Nephron (organoid): ENCODE results near the gene HRH1.

ENCODE experiments used
- H3K27ac Mint-ChIP-seq, 3 experiments: 2 replicates each; pipeline ENCODE4 v1.8.0; 2020; ENCODE audit warnings: mixed read lengths in 3 of 3, mild to moderate bottlenecking in 2 of 3, moderate library complexity in 1 of 3
- H3K27me3 Mint-ChIP-seq: 2 replicates; pipeline ENCODE4 v1.8.0; 2021; ENCODE audit warnings: low read depth, mild to moderate bottlenecking, moderate library complexity, mixed read lengths
- H3K36me3 Mint-ChIP-seq: 2 replicates; pipeline ENCODE4 v1.8.0; 2020; ENCODE audit warnings: low read depth, mixed read lengths
- H3K4me1 Mint-ChIP-seq: 2 replicates; pipeline ENCODE4 v1.8.0; 2020; ENCODE audit warnings: mixed read lengths
- H3K4me3 Mint-ChIP-seq, 3 experiments: 2 replicates each; pipeline ENCODE4 v1.8.0; 2020; ENCODE audit warnings: mild to moderate bottlenecking in 3 of 3, mixed read lengths in 3 of 3, moderate library complexity in 2 of 3
- H3K9me3 Mint-ChIP-seq: 2 replicates; pipeline ENCODE4 v1.8.0; 2020; ENCODE audit warnings: mixed read lengths
- TF ChIP-seq, protein P1 (sequence below), 3 experiments: fragments of 200-600 bp; sonication (generic); IDR thresholded peaks; one replicate each; pipeline ENCODE4 v1.5.0; 2021; ENCODE audit warnings: antibody characterized with exemption in 3 of 3; ENCODE audit not compliant: unreplicated experiment in 3 of 3

HRH1 gene

DNA sequence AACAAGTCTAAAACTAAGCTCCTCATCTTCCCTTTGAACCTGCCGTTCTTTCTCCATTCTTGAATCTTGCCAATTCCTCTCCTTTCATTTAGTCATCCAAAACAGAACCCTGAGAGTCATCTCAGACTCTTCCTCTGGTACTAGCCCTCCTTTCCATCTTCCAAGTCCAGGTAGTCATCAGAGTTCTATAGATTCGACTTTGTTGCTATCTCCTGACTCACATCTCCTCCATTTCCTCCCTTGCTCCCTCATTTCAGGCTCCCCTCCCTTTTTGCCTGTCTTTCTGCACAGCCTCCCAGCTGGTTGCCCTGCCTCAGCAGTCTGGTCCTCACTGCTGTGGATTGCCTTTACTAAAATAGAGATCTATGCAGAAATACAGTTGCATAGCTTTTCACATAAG lies 122.6 kb downstream of the HRH1 start:
- TF ChIP-seq, protein P1, sequence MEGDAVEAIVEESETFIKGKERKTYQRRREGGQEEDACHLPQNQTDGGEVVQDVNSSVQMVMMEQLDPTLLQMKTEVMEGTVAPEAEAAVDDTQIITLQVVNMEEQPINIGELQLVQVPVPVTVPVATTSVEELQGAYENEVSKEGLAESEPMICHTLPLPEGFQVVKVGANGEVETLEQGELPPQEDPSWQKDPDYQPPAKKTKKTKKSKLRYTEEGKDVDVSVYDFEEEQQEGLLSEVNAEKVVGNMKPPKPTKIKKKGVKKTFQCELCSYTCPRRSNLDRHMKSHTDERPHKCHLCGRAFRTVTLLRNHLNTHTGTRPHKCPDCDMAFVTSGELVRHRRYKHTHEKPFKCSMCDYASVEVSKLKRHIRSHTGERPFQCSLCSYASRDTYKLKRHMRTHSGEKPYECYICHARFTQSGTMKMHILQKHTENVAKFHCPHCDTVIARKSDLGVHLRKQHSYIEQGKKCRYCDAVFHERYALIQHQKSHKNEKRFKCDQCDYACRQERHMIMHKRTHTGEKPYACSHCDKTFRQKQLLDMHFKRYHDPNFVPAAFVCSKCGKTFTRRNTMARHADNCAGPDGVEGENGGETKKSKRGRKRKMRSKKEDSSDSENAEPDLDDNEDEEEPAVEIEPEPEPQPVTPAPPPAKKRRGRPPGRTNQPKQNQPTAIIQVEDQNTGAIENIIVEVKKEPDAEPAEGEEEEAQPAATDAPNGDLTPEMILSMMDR (IDR thresholded peaks at IDR 0.05; ENCODE audit: unreplicated experiment in 3 of 3), result no peak
- Mint-ChIP-seq H3K27me3 (no peaks in the 10 kb centered on the region), H3K4me3 (peak overlapping the region; percentile 12 to 39 (median 37)), H3K36me3 (peaks cover 20% of the 10 kb centered on the region), H3K9me3 (no peaks in the 10 kb centered on the region), H3K4me1 (peaks cover 16% of the 10 kb centered on the region), H3K27ac (no peak overlapping the region)

DNA sequence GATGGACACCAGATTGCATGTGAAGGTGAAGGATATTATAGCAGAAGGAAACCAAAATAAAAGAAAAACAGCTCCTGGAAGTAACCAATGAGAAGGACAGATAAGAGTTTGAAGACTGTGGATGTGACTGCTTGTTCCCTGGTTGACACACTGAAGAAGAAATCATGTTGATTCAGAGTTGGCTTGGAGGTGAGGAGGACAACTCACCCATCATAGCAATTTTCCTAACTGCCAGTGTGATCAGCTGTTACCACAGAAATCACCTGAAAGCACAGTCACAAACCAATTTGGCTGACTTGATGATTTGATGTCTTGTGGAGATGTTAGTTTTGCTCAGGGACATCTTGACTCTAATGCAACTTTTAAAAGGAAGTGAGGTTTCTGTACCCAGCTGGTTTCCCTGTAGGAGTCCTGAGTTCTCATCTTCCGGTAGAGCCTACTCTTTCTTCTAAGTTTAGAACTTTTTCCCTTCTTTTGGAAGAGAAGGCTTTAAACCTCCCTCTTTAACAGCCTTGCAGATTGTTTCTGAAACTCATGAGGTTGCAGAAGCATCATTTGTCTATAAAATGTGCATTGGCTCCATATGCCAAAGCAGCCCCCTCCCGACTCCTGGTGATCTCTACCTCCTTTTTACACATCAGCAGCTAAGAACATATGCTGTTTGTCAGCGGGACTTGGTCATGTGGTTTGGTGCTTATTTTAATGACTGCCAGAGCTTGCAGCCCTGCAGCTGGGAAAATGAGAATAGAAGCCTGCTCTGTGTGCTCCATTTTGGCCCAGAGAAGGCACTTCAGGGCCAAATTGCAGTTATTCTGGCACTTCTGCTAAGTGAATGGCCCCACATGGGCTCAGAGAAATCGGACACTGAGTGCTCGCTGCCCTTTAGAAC lies 128.2 kb downstream of the HRH1 start:
- peaks cover 26% of the 10 kb centered on the region for H3K4me1 Mint-ChIP-seq
- no peaks in the 10 kb centered on the region for H3K27me3 Mint-ChIP-seq
- peak overlapping the region in 2 of 3 experiments; percentile 3 to 15 for H3K4me3 Mint-ChIP-seq
- H3K27ac Mint-ChIP-seq, result peak overlapping the region; percentile 85 to 94 (median 90)
- TF ChIP-seq, protein P1 (IDR thresholded peaks at IDR 0.05; ENCODE audit: unreplicated experiment in 3 of 3), result no peak
- peaks cover 16% of the 10 kb centered on the region for H3K36me3 Mint-ChIP-seq
- H3K9me3 Mint-ChIP-seq, result no peaks in the 10 kb centered on the region

DNA sequence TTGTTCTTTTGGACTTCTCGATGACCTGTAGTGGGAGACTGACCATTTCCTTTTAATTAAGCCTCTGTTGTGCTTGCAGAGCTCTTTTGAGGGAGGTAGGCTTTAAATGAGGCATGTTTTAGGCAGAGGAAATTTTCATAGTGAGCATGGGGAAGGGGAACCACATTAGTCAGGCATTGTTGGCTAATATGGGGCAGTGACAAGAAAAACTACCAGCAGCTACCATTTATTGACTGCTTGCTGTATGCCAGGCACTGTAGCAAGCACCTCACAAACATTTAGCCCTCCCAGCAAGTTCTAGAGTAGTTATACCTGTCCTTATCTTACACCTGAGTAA lies 128.8 kb downstream of the HRH1 start:
- peak overlapping the region; percentile 85 to 94 (median 90) for H3K27ac Mint-ChIP-seq
- H3K27me3 Mint-ChIP-seq, result no peaks in the 10 kb centered on the region
- H3K4me3 Mint-ChIP-seq, result peak overlapping the region in 2 of 3 experiments; percentile 3 to 15
- H3K9me3 Mint-ChIP-seq, result no peaks in the 10 kb centered on the region
- TF ChIP-seq, protein P1 (IDR thresholded peaks at IDR 0.05; ENCODE audit: unreplicated experiment in 3 of 3), result no peak
- peaks cover 16% of the 10 kb centered on the region for H3K36me3 Mint-ChIP-seq
- H3K4me1 Mint-ChIP-seq, result peaks cover 32% of the 10 kb centered on the region

DNA sequence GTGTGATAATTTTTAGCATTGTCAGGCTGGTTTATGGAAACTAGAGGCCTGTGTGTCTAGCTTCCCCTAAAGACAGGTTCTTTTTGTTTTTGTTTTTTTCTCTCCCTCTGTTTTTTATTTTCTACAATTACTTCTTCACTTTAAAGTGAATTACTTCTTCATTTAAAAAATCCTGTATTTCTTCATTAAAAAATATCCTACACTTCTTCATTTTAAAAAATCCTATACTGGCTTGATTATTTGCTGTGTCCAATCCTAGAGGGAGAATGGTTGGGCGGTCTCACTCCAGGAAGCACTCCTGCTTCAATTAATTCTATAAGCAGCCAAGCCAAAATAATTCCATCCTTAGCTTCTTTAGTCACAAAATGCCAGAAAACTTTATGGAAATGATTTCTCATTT lies 129.7 kb downstream of the HRH1 start:
- Mint-ChIP-seq H3K27me3 (no peaks in the 10 kb centered on the region), H3K4me3 (no peak overlapping the region), H3K4me1 (peaks cover 40% of the 10 kb centered on the region), H3K36me3 (peaks cover 16% of the 10 kb centered on the region), H3K27ac (peak overlapping the region in 1 of 3 experiments; percentile 94), H3K9me3 (no peaks in the 10 kb centered on the region)
- TF ChIP-seq, protein P1 (IDR thresholded peaks at IDR 0.05; ENCODE audit: unreplicated experiment in 3 of 3), result no peak

DNA sequence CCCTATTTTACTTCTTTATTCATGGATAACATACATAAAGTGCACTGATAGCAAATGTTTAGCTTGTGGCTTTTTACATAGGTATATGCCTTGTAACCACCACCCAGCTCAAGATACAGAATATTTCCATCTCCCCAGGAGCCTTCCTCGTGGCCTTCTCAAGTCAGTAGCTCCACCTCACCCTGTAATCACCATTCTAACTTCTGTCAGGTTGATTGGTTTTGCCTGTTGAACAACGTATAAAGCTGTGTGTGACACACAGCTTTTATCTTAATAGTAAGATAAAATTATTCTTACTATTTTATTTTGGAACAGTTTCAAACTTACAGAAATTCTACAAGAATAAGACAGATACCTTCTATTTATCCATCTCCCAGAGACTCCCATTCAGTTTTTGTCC lies 131.2 kb downstream of the HRH1 start:
- Mint-ChIP-seq H3K36me3 (peaks cover 11% of the 10 kb centered on the region), H3K4me3 (no peak overlapping the region), H3K27ac (no peak overlapping the region), H3K4me1 (peaks cover 44% of the 10 kb centered on the region), H3K27me3 (no peaks in the 10 kb centered on the region), H3K9me3 (no peaks in the 10 kb centered on the region)
- TF ChIP-seq, protein P1 (IDR thresholded peaks at IDR 0.05; ENCODE audit: unreplicated experiment in 3 of 3), result no peak

DNA sequence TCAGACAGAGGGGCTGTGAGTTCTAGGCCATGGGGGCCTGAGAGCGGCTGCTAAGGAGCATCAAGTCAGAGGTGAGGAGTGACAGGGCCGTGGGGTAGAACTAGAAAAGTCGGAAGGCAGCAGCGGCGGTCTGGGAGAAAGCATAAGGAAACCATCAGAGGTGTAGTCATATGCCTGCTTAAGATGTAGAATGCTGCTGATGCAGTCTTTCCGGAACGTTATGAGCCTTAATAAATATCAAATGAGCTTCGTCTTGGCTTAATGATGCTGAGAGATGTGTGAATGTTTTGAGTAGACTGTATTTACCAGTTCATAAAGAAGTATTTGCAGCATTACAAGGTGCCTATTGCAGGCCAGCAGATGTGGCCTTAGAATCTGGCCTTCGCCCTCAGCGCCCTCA lies 133.1 kb downstream of the HRH1 start:
- Mint-ChIP-seq H3K4me3 (no peak overlapping the region), H3K9me3 (no peaks in the 10 kb centered on the region), H3K36me3 (peaks cover 11% of the 10 kb centered on the region), H3K27me3 (no peaks in the 10 kb centered on the region), H3K27ac (peak overlapping the region in 2 of 3 experiments; percentile 7 to 75), H3K4me1 (peaks cover 44% of the 10 kb centered on the region)
- TF ChIP-seq, protein P1 (IDR thresholded peaks at IDR 0.05; ENCODE audit: unreplicated experiment in 3 of 3), result no peak
